ENCODE data around the gene PLD1.
"Not testable (repeated sequence)": the region's sequence is repeated elsewhere in the genome, so short reads cannot be mapped to it uniquely, and the experiment has no call there.

PLD1 gene

GRCh38 chr3:171694888-171695287 is 115.4 kb downstream of the PLD1 start:
- no peak for DNase-seq

GRCh38 chr3:171692551-171692950 is 117.7 kb downstream of the PLD1 start:
- DNase-seq: not testable (repeated sequence)

DNA sequence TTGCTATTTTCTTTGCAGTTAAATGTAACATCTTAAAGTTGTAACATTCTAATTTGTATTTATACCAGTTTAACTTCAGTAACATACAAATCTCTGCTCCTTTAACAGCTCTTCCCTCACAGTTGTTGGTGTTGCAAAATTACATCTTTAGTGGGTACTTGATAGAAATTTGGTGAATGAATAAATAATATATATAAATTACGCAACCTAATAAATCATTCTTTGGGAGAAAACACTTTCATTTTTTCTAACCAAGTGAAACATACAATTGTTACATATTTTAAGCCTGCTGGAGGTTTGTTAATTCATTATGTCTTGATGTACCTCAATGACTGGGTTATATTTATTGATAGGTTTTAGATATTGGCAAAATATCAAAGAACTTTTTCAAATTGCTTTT is 118.8 kb downstream of the PLD1 start:
- DNase-seq: no peak

GRCh38 chr3:171690281-171690680 is 120.0 kb downstream of the PLD1 start:
- DNase-seq: no peak

GRCh38 chr3:171688593-171688992 is 121.7 kb downstream of the PLD1 start:
- no peak for DNase-seq

GRCh38 chr3:171688002-171688401 is 122.3 kb downstream of the PLD1 start:
- no peak for DNase-seq

- DNase-seq: no peak
These were observed 122.7 kb downstream of the PLD1 start for GRCh38 chr3:171687581-171687980.

DNA sequence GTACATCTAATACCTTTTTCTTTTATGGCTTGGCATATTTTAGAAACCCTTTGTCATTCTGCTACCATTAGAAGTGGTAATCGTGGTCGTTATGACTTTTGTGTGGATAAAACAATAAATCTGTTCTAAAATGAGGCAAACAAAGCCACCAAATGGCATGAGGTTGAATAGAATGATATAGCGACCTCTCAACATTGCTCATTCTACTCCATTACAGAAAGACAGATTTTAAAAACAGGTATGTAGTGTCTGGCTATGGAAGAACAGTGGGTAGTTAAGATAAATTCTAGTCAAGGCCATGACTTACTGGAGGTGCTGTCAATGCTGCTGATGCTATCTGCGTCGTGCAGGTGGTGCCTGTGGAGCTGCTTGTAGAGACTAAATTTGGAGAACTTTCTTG is 123.2 kb downstream of the PLD1 start:
- DNase-seq: no peak

GRCh38 chr3:171685116-171685895 is 125.0 kb downstream of the PLD1 start:
- no peak for DNase-seq

DNA sequence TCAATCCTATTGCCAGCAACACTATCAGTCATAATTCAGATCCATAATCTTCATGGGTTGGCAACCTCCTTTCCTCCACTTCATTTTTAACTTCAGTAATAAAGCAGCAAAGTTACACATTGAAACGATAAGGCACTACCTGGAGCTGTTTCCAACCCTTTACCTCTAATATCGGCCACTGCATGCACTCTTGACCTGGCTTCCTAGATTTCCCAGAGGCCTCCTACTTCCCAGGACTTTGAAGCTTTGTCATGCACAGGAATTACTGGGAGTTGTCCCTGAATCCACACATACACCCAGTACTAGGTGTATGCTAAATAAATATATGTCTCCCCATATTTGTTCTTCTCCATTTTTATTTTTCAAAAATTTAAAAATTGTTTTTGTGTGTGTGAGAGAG is 126.1 kb downstream of the PLD1 start:
- no peak for DNase-seq

- no peak for DNase-seq
These were observed 127.5 kb downstream of the PLD1 start for GRCh38 chr3:171682743-171683142.

GRCh38 chr3:171680726-171681411 is 129.4 kb downstream of the PLD1 start:
- DNase-seq: no peak

GRCh38 chr3:171678971-171679492 is 131.3 kb downstream of the PLD1 start:
- peak; percentile 28 for DNase-seq

GRCh38 chr3:171677706-171678105 is 132.6 kb downstream of the PLD1 start:
- no peak for DNase-seq

GRCh38 chr3:171676601-171677175 is 133.6 kb downstream of the PLD1 start:
- no peak for DNase-seq

GRCh38 chr3:171673951-171674350 is 136.3 kb downstream of the PLD1 start:
- no peak for DNase-seq

- DNase-seq: no peak
These were observed 137.7 kb downstream of the PLD1 start for GRCh38 chr3:171672538-171672937.

DNA sequence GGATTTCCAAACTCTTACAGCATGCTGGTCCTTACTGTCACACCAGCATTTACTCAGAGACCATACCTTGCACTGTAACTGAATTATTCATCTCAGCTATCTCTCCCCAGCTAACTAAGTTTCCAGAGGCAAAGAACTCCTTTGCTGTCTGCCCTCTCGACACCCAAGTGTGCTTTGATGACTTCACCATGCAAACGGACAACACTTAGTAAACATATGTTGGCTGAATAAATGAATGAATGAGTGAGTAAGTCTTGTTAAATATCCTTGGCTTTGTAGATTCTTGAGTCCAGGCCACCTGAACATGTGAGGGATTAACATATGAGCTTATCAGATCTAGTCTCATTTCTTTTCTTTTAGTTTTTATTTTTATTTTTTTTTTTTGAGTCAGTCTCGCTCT is 138.2 kb downstream of the PLD1 start:
- no peak for DNase-seq

GRCh38 chr3:171671709-171672108 is 138.6 kb downstream of the PLD1 start:
- no peak for DNase-seq

DNA sequence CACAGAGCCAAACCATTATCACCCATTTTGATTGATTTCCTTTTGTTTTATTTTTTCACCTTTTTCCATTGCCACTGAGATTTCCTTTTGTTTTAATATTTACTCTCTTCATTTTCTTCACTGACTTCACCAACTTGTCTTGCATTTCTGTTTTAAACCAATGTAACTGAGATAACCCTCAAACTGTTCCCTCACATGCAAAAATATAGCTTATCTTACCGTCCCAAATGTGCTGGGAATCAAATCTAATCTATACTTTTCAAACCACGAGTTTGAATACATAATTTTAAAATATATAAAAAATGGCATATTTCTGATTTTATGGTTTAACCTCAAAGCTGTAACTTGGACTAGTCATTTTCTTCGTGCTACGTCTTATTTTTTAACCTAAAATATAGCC is 143.8 kb downstream of the PLD1 start:
- no peak for DNase-seq

DNA sequence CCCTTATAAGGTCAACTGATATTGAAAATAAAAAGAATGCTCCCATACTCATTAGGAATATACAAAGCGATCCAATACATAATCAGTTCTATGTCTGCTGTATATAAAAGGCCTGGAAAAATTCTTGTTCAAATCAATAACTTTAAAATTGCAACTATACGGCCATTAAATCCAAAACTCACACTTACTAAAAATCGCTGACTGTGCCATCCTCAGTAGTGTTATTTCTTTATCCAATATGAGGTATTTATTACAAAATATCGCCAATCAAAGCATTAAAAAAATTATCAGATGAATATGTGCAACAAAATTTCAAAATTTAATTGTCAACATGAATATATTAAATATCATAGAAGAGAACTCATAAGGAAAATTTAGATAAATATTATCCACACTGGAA is 146.5 kb downstream of the PLD1 start:
- DNase-seq: no peak

DNA sequence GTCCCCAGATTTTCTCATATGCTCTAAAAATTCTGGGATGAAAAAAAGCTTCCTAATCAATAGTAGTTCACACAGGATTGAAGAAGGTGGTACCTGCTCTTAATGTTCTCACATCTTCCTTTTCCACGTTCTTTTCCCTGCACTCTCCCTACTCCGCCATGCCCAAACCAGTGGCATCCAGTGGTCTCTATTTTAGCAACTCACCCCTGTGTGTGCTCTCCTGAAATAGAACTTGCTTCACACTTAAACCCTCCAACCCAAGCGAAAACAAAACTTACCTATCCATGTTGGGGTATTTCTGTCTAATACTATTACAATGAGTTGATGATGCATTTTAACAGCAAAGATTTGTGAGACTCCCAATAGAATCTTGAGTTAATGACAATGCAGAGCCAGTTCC is 148.8 kb downstream of the PLD1 start:
- no peak for DNase-seq

GRCh38 chr3:171660188-171660587 is 150.1 kb downstream of the PLD1 start:
- no peak for DNase-seq

DNA sequence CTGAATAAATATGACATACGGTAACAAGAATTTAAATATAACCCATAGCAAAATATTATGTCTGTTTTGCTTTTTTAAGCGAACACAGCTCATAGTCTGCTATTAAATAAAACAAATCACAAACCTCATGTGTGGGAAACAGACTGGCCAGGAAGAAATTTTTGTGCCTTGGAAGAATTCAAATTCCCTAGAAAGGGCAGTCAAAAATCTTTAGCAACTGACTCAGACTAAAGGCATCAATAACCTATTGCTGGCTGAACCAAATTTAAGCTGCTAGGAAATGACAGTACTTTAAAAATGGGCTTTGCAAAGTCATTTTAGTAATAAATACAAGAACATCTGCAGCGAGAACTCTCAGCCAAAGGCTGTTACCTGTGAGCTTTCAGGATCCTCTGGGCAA is 151.4 kb downstream of the PLD1 start:
- no peak for DNase-seq
